NCI-H2196 (cell line): ENCODE results near the gene NEAT1.

Experiments
- DNase-seq: peaks from one replicate; lab custom pipeline; 2025; ENCODE audit not compliant: unreplicated experiment; lab: John Stamatoyannopoulos, UW

The NEAT1 gene

GRCh38 chr11:65422633-65423515 lies at the start of gene NEAT1:
NEAT1 (plus strand) TSS chr11:65422798.
- peak; percentile 89 for DNase-seq

- DNase-seq: no peak
These were observed 48.6 kb upstream of the NEAT1 start for GRCh38 chr11:65373839-65374580.

- DNase-seq: no peak
These were observed 47.6 kb upstream of the NEAT1 start for GRCh38 chr11:65375012-65375411.

- no peak for DNase-seq
These were observed 46.4 kb upstream of the NEAT1 start for GRCh38 chr11:65376138-65376713.

- no peak for DNase-seq
These were observed 45.6 kb upstream of the NEAT1 start for GRCh38 chr11:65377036-65377435.

GRCh38 chr11:65377777-65378176 lies 44.8 kb upstream of the NEAT1 start:
- no peak for DNase-seq

- DNase-seq: no peak
These were observed 44.2 kb upstream of the NEAT1 start for GRCh38 chr11:65378208-65378927.

GRCh38 chr11:65378928-65379638 lies 43.5 kb upstream of the NEAT1 start:
- DNase-seq: no peak

- no peak for DNase-seq
These were observed 42.7 kb upstream of the NEAT1 start for GRCh38 chr11:65379698-65380459.

- no peak for DNase-seq
These were observed 42.0 kb upstream of the NEAT1 start for GRCh38 chr11:65380460-65381119.

GRCh38 chr11:65381716-65382032 lies 40.9 kb upstream of the NEAT1 start:
- no peak for DNase-seq

- peak; percentile 94 for DNase-seq
These were observed 40.4 kb upstream of the NEAT1 start, which contains the start of gene SLC25A45 for GRCh38 chr11:65382033-65382803. SLC25A45 (minus strand) TSS chr11:65382646; CDS start chr11:65381951, 695 bp downstream.

- no peak for DNase-seq
These were observed 39.7 kb upstream of the NEAT1 start for GRCh38 chr11:65382804-65383368.

- DNase-seq: no peak
These were observed 38.8 kb upstream of the NEAT1 start for GRCh38 chr11:65383778-65384177.

GRCh38 chr11:65384301-65384889 lies 38.2 kb upstream of the NEAT1 start:
- no peak for DNase-seq

- DNase-seq: peak; percentile 90
These were observed 36.1 kb upstream of the NEAT1 start, which contains the start of gene FRMD8 for GRCh38 chr11:65386307-65387140. FRMD8 (plus strand) TSS chr11:65386637; CDS start chr11:65387037, 400 bp downstream.

GRCh38 chr11:65388731-65389130 lies 33.9 kb upstream of the NEAT1 start:
- DNase-seq: no peak
